Vagina (tissue), 2 donors: ENCODE data around the gene CCDC27. TPM values are rescaled to one million over a fixed set of nuclear protein-coding genes. Genes with fewer than 3 reads are reported as not detected.

Source experiments
- DNase-seq, 2 donors: peaks; one replicate each; pipeline ENCODE4 v3.0.0-alpha.2; 2017; ENCODE audit errors: extremely low spot score in 2 of 2
- H3K27ac ChIP-seq: fragments of 200-600 bp; sonication (generic); one replicate; pipeline ENCODE4 v1.5.1; 2019
- H3K27me3 ChIP-seq: fragments of 200-600 bp; sonication (generic); one replicate; pipeline ENCODE4 v1.5.1; 2019
- H3K36me3 ChIP-seq, 2 donors: fragments of 200-600 bp; sonication (generic); one replicate each; pipeline ENCODE4 v1.5.1; 2017 to 2019
- H3K4me1 ChIP-seq: fragments of 200-600 bp; sonication (generic); one replicate; pipeline ENCODE4 v1.5.1; 2019
- H3K4me3 ChIP-seq, 2 donors: fragments of 200-600 bp; sonication (generic); 1 replicate in 1 of 2; 2 replicates in 1 of 2; pipeline ENCODE4 v1.5.1; 2016 to 2019
- H3K9me3 ChIP-seq: fragments of 200-600 bp; sonication (generic); one replicate; pipeline ENCODE4 v1.5.1; 2019
- POLR2A ChIP-seq, 2 donors: fragments of 450-650 bp; IDR thresholded peaks; one replicate each; pipeline ENCODE4 v1.6.1; 2017; ENCODE audit warnings: antibody characterized with exemption in 2 of 2, mild to moderate bottlenecking in 2 of 2, moderate library complexity in 2 of 2
- POLR2AphosphoS5 ChIP-seq, 2 donors: sonication (generic); formaldehyde crosslinking; IDR thresholded peaks; one replicate each; pipeline ENCODE4 v1.9.0; 2017; ENCODE audit warnings: antibody characterized with exemption in 2 of 2, mild to moderate bottlenecking in 2 of 2, low read depth in 1 of 2; ENCODE audit not compliant: insufficient read depth in 1 of 2
- intact Hi-C: fragments of 100-400 bp; cut with DNase I; formaldehyde crosslinking; loops from one replicate; pipeline ENCODE4 v1.15.1; 2023
- total RNA-seq: library from RNA; depleted of rRNA; stranded (reverse); fragments of >200 nt; gene quantifications from one replicate; pipeline ENCODE4 v1.2.3, GENCODE V29; 2016
- TF ChIP-seq, protein P1 (sequence below), 3 experiments: fragments of 450-650 bp in 2 of 3; fragments of 200-600 bp in 1 of 3; sonication (generic) in 1 of 3; IDR thresholded peaks; one replicate each; pipeline ENCODE4 v1.5.1; 2017 to 2019; ENCODE audit warnings: antibody characterized with exemption in 3 of 3, mild to moderate bottlenecking in 2 of 3, moderate library complexity in 2 of 3

Gene CCDC27
- total RNA-seq, 1 donor from 2014 or later = not detected

DNA sequence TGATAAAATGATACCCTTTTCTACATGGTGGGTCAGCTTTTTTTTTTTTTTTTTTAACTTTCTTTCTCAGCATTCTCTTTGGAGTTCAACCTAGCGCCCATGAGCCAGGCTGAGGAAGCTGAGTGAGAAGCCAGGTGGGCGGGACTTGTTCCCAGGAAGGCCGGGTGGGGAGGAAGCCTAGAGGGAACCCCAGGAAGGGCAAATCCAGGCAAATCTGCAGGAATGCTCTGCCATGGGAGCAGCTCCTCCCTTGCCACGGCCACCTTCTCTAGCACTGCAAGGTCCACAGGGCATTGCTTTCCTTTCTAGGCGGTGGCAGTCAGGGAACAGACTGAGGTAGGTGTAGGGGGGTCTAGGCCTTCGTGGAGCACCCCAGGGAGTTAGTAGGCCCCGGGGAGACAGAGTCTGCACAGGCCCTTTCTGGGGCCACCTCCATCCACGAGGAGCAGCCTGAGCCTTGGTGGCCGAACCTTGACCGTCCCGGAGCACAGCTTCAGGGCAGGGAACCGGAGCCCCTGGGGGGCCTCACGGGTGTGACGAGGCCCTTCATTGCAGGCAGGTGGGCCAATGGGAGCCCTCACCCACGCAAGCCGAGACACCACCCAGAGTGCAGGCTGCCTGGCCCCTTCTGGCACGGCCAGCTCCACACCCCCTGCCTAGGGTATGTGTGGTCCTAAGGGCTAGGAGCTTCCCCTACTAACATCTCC is 18.2 kb upstream of the CCDC27 start:
- no peak for TF ChIP-seq POLR2AphosphoS5 (IDR thresholded peaks at IDR 0.05; ENCODE audit: insufficient read depth in 1 of 2, low read depth in 1 of 2)
- TF ChIP-seq, protein P1, sequence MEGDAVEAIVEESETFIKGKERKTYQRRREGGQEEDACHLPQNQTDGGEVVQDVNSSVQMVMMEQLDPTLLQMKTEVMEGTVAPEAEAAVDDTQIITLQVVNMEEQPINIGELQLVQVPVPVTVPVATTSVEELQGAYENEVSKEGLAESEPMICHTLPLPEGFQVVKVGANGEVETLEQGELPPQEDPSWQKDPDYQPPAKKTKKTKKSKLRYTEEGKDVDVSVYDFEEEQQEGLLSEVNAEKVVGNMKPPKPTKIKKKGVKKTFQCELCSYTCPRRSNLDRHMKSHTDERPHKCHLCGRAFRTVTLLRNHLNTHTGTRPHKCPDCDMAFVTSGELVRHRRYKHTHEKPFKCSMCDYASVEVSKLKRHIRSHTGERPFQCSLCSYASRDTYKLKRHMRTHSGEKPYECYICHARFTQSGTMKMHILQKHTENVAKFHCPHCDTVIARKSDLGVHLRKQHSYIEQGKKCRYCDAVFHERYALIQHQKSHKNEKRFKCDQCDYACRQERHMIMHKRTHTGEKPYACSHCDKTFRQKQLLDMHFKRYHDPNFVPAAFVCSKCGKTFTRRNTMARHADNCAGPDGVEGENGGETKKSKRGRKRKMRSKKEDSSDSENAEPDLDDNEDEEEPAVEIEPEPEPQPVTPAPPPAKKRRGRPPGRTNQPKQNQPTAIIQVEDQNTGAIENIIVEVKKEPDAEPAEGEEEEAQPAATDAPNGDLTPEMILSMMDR (IDR thresholded peaks at IDR 0.05) = no peak
- no peak for TF ChIP-seq POLR2A (IDR thresholded peaks at IDR 0.05)
- H3K36me3 ChIP-seq = peaks cover 0 to 18% of the 10 kb centered on the region in 2 donors
- DNase-seq = no peak
- no peak overlapping the region for H3K4me3 ChIP-seq
- no peaks in the 10 kb centered on the region for H3K4me1 ChIP-seq
- H3K27ac ChIP-seq = no peak overlapping the region
- no peaks in the 10 kb centered on the region for H3K9me3 ChIP-seq
- intact Hi-C loops = no loop called here
- H3K27me3 ChIP-seq = no peaks in the 10 kb centered on the region

DNA sequence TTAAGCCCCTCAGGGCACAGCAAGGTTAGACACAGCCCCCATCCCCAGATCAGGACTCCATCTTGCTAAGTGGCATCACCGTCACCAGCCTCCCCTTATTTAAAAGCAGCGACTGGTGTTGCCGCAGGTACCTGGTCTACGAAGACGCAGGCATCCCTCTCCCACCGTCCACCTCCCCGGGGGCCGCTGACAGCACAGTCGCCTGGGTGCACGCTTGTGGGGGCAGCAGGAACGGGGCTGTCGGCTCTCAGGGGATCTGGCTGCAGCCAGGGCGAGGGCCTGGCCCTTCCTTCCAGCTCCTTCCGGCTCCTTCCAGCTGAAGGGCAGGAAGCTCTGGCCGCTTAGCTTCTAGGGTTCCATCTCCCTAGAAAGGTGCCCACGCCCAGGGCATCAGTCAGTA is 17.6 kb upstream of the CCDC27 start:
- Histone ChIP-seq H3K36me3 (peaks cover 0 to 18% of the 10 kb centered on the region in 2 donors), H3K4me1 (no peaks in the 10 kb centered on the region), H3K27me3 (no peaks in the 10 kb centered on the region), H3K9me3 (no peaks in the 10 kb centered on the region), H3K4me3 (no peak overlapping the region), H3K27ac (no peak overlapping the region)
- TF ChIP-seq POLR2A (IDR thresholded peaks at IDR 0.05) (no peak), POLR2AphosphoS5 (IDR thresholded peaks at IDR 0.05; ENCODE audit: insufficient read depth in 1 of 2, low read depth in 1 of 2) (no peak)
- TF ChIP-seq, protein P1 (IDR thresholded peaks at IDR 0.05) = no peak
- no peak for DNase-seq
- intact Hi-C loops = no loop called here

DNA sequence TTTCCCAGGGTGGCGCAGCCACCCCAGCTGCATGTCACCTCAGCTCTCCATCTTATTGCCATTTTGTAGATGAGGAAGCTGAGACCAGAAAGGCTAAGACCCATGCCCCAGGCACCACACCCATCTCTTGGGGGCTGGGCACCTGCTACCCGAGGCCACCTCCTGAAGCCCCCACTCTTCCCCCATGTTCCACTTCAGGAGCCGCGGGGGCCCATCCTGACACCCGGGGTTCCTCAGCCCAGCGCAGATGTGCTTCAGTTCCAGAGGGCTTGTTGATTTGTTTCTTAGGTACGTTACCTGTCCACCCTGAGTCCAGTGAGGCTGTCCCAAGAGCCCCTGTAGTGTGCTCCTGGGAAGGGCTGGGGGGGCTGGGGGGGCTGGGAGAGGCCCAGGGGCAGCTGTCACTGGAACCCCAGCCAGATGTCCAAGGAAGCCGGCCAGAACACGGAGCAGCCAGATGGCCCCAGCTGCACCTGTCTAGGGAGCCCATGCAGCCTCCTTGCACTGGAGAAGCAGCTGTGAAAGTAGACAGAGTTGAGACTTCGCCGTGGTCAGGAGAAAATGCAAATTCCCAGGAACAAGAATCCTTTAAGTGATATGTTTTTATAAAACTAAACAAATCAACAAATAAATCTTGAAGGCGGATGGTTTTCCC is 17.1 kb upstream of the CCDC27 start:
- peaks cover 0 to 22% of the 10 kb centered on the region in 2 donors for H3K36me3 ChIP-seq
- H3K27me3 ChIP-seq = no peaks in the 10 kb centered on the region

DNA sequence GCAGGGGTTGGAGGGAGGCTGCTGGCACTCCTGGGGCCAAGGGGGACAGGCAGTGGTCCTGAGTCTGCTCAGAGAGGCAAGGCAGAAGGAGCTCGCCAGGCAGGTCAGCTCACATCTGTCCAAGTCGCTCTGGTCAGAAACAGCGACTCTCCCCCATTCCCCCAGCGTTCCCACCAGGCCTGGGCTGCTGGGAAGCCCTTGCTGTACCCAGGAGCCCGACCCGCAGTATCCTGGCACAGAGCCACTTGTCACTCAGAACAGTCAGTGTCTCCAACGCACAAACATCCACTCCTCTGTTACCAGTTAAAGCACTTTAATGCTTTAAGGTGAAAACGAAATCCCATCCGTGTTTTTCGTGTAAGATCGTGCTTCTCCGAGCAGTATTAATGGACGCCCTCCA is 16.6 kb upstream of the CCDC27 start:
- TF ChIP-seq POLR2AphosphoS5 (IDR thresholded peaks at IDR 0.05; ENCODE audit: insufficient read depth in 1 of 2, low read depth in 1 of 2) (no peak), POLR2A (IDR thresholded peaks at IDR 0.05) (no peak)
- TF ChIP-seq, protein P1 (IDR thresholded peaks at IDR 0.05) = no peak
- Histone ChIP-seq H3K4me1 (no peaks in the 10 kb centered on the region), H3K9me3 (no peaks in the 10 kb centered on the region), H3K27me3 (no peaks in the 10 kb centered on the region), H3K27ac (no peak overlapping the region), H3K36me3 (peaks cover 0 to 26% of the 10 kb centered on the region in 2 donors), H3K4me3 (no peak overlapping the region)
- no peak for DNase-seq
- intact Hi-C loops = no loop called here

More for the DNA sequence above, 17.1 kb upstream of the CCDC27 start:
- no peak overlapping the region for H3K27ac ChIP-seq
- intact Hi-C loops = no loop called here
- H3K9me3 ChIP-seq = no peaks in the 10 kb centered on the region
- TF ChIP-seq POLR2A (IDR thresholded peaks at IDR 0.05) (no peak), POLR2AphosphoS5 (IDR thresholded peaks at IDR 0.05; ENCODE audit: insufficient read depth in 1 of 2, low read depth in 1 of 2) (no peak)
- TF ChIP-seq, protein P1 (IDR thresholded peaks at IDR 0.05) = no peak
- no peak overlapping the region for H3K4me3 ChIP-seq
- DNase-seq = no peak
- H3K4me1 ChIP-seq = no peaks in the 10 kb centered on the region

DNA sequence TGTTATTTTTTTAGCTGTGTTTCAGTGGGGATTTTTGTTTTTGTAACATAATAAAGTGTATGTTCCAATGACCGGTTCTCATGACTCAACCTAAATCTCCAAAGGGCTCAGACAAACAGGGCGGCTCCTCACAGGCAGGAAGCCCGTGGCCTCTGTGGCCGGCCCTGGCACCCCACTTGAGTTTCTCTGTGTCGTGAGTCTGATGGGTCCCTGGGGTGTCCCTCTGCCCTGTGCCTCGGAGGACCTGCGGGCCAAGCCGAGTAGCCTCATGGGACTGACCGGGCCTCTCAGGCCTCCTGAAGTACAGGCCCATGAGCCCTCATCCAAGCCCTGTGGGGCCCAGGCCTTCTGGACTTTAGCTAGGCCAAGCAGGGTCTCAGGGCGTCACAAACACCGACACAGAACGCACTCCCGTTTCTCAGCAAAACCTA is 16.1 kb upstream of the CCDC27 start:
- peaks cover 0 to 26% of the 10 kb centered on the region in 2 donors for H3K36me3 ChIP-seq
- TF ChIP-seq, protein P1 (IDR thresholded peaks at IDR 0.05) = no peak
- TF ChIP-seq POLR2AphosphoS5 (IDR thresholded peaks at IDR 0.05; ENCODE audit: insufficient read depth in 1 of 2, low read depth in 1 of 2) (no peak), POLR2A (IDR thresholded peaks at IDR 0.05) (no peak)
- no peaks in the 10 kb centered on the region for H3K9me3 ChIP-seq

More for the DNA sequence above, 16.1 kb upstream of the CCDC27 start:
- DNase-seq = no peak
- Histone ChIP-seq H3K4me3 (no peak overlapping the region), H3K27ac (no peak overlapping the region), H3K4me1 (no peaks in the 10 kb centered on the region), H3K27me3 (no peaks in the 10 kb centered on the region)
- intact Hi-C loops = no loop called here
